Trophoblast cell (in vitro differentiated cells and primary cell): ENCODE results near the gene DNAI7.

ENCODE experiments used
- DNase-seq, 2 donors: peaks; one replicate each; pipeline ENCODE4 v3.0.0-alpha.2; 2016
- H2AFZ ChIP-seq: 2 replicates; pipeline ENCODE4 v1.6.1; 2013; ENCODE audit warnings: low read length, moderate library complexity, mild to moderate bottlenecking; ENCODE audit not compliant: insufficient read depth, poor library complexity
- H2AK5ac ChIP-seq: 2 replicates; pipeline ENCODE4 v1.6.1; 2013; ENCODE audit warnings: mild to moderate bottlenecking, low read length
- H2BK120ac ChIP-seq: 2 replicates; pipeline ENCODE4 v1.6.1; 2013; ENCODE audit warnings: low read length, mild to moderate bottlenecking, moderate library complexity; ENCODE audit not compliant: insufficient read depth, poor library complexity
- H2BK12ac ChIP-seq: 2 replicates; pipeline ENCODE4 v1.6.1; 2013; ENCODE audit warnings: mild to moderate bottlenecking, low read length, moderate library complexity
- H2BK5ac ChIP-seq: 2 replicates; pipeline ENCODE4 v1.6.1; 2013; ENCODE audit warnings: low read length, low read depth, moderate library complexity, mild to moderate bottlenecking; ENCODE audit not compliant: poor library complexity
- H3K14ac ChIP-seq: 2 replicates; pipeline ENCODE4 v1.6.1; 2013; ENCODE audit warnings: mild to moderate bottlenecking, low read length
- H3K18ac ChIP-seq: 2 replicates; pipeline ENCODE4 v1.6.1; 2013; ENCODE audit warnings: mild to moderate bottlenecking, low read length
- H3K23ac ChIP-seq: 2 replicates; pipeline ENCODE4 v1.6.1; 2013; ENCODE audit warnings: low read length
- H3K27ac ChIP-seq: 2 replicates; pipeline ENCODE4 v1.5.1; 2013; ENCODE audit warnings: low read depth, mild to moderate bottlenecking, inconsistent platforms, low read length, moderate library complexity
- H3K27me3 ChIP-seq: 2 replicates; pipeline ENCODE4 v1.6.1; 2013; ENCODE audit warnings: inconsistent platforms, mild to moderate bottlenecking, low read length, moderate library complexity; ENCODE audit not compliant: insufficient read depth
- H3K36me3 ChIP-seq, 2 experiments: 1 replicate in 1 of 2; 2 replicates in 1 of 2; pipeline ENCODE4 v1.6.1; 2013; ENCODE audit warnings: low read length in 2 of 2, mild to moderate bottlenecking in 2 of 2, moderate library complexity in 1 of 2; ENCODE audit not compliant: insufficient read depth in 2 of 2, control insufficient read depth in 1 of 2
- H3K4ac ChIP-seq: 2 replicates; pipeline ENCODE4 v1.6.1; 2013; ENCODE audit warnings: low read depth, mild to moderate bottlenecking, low read length, moderate library complexity
- H3K4me1 ChIP-seq, 2 experiments: 1 replicate in 1 of 2; 2 replicates in 1 of 2; pipeline ENCODE4 v1.6.1; 2013; ENCODE audit warnings: low read length in 2 of 2, mild to moderate bottlenecking in 2 of 2, moderate library complexity in 1 of 2; ENCODE audit not compliant: insufficient read depth in 2 of 2, control insufficient read depth in 1 of 2
- H3K4me2 ChIP-seq: 2 replicates; pipeline ENCODE4 v1.6.1; 2013; ENCODE audit warnings: inconsistent platforms, mild to moderate bottlenecking, low read length, moderate library complexity
- H3K4me3 ChIP-seq: 2 replicates; pipeline ENCODE4 v1.5.1; 2013; ENCODE audit warnings: mild to moderate bottlenecking, low read depth, low read length, inconsistent platforms
- H3K79me1 ChIP-seq: one replicate; pipeline ENCODE4 v1.6.1; 2013; ENCODE audit warnings: low read length
- H3K79me2 ChIP-seq: 2 replicates; pipeline ENCODE4 v1.6.1; 2013; ENCODE audit warnings: low read length, mild to moderate bottlenecking; ENCODE audit not compliant: control insufficient read depth, insufficient read depth, poor library complexity
- H3K9ac ChIP-seq: 2 replicates; pipeline ENCODE4 v1.6.1; 2013; ENCODE audit warnings: mild to moderate bottlenecking, low read length
- H3K9me3 ChIP-seq: 2 replicates; pipeline ENCODE4 v1.6.1; 2013; ENCODE audit warnings: low read depth, mild to moderate bottlenecking, control low read depth, inconsistent platforms, low read length; ENCODE audit not compliant: insufficient read depth
- H4K12ac ChIP-seq: 2 replicates; pipeline ENCODE4 v1.6.1; 2013; ENCODE audit warnings: low read depth, mild to moderate bottlenecking, low read length, moderate library complexity
- H4K8ac ChIP-seq: 2 replicates; pipeline ENCODE4 v1.6.1; 2013; ENCODE audit warnings: low read depth, mild to moderate bottlenecking, low read length, moderate library complexity
- H4K91ac ChIP-seq: one replicate; pipeline ENCODE4 v1.6.1; 2013; ENCODE audit warnings: low read depth, mild to moderate bottlenecking, low read length, moderate library complexity
- WGBS: extraction: QIAGEN DNeasy Blood & Tissue Kit; methylation state at CpG from one replicate; pipeline ENCODE4 v1.1.7; 2013; ENCODE audit warnings: missing lambda C conversion rate; ENCODE audit not compliant: insufficient read length, insufficient coverage; ENCODE audit errors: extremely low coverage; 5-methylcytosine and 5-hydroxymethylcytosine counted together

DNAI7 gene

GRCh38 chr12:25074954-25075353 is 120.0 kb downstream of the DNAI7 start:
- Histone ChIP-seq H2BK5ac (no peak overlapping the region), H3K18ac (no peak overlapping the region), H3K4me2 (no peak overlapping the region), H3K14ac (no peak overlapping the region), H3K36me3 (no peaks in the 10 kb centered on the region), H4K8ac (no peak overlapping the region), H3K4me1 (no peaks in the 10 kb centered on the region), H3K9me3 (no peaks in the 10 kb centered on the region), H2AK5ac (no peak overlapping the region), H3K27me3 (no peaks in the 10 kb centered on the region), H3K4ac (no peak overlapping the region), H3K27ac (no peak overlapping the region), H2BK120ac (no peak overlapping the region), H3K79me1 (no peaks in the 10 kb centered on the region), H3K23ac (no peak overlapping the region), H3K9ac (no peak overlapping the region), H4K91ac (no peak overlapping the region), H3K4me3 (no peak overlapping the region), H2AFZ (no peak overlapping the region), H2BK12ac (no peak overlapping the region), H4K12ac (no peak overlapping the region), H3K79me2 (no peaks in the 10 kb centered on the region)
- no CpG with 5 or more reads among the region's 2 CpGs for WGBS
- DNase-seq: no peak

- no peak overlapping the region for H2AK5ac ChIP-seq
- no peak overlapping the region for H3K23ac ChIP-seq
- no peak overlapping the region for H2BK5ac ChIP-seq
- no peak overlapping the region for H4K12ac ChIP-seq
- no peak overlapping the region for H3K4ac ChIP-seq
- H3K4me2 ChIP-seq: no peak overlapping the region
- H2AFZ ChIP-seq: no peak overlapping the region
- H2BK12ac ChIP-seq: no peak overlapping the region
- no peak overlapping the region for H4K8ac ChIP-seq
- H3K18ac ChIP-seq: no peak overlapping the region
- H3K4me1 ChIP-seq: no peaks in the 10 kb centered on the region
- H3K4me3 ChIP-seq: no peak overlapping the region
- H3K79me2 ChIP-seq: no peaks in the 10 kb centered on the region
- H3K79me1 ChIP-seq: no peaks in the 10 kb centered on the region
- H2BK120ac ChIP-seq: no peak overlapping the region
- no peak overlapping the region for H3K9ac ChIP-seq
- H3K9me3 ChIP-seq: no peaks in the 10 kb centered on the region
- DNase-seq: no peak
- H3K14ac ChIP-seq: no peak overlapping the region
- H3K36me3 ChIP-seq: no peaks in the 10 kb centered on the region
- H3K27ac ChIP-seq: no peak overlapping the region
- no CpG with 5 or more reads among the region's 3 CpGs for WGBS
- H3K27me3 ChIP-seq: no peaks in the 10 kb centered on the region
- no peak overlapping the region for H4K91ac ChIP-seq
Observed at GRCh38 chr12:25074113-25074512, 120.8 kb downstream of the DNAI7 start.

- no peaks in the 10 kb centered on the region for H3K36me3 ChIP-seq
- no peak overlapping the region for H2BK120ac ChIP-seq
- H3K9me3 ChIP-seq: no peaks in the 10 kb centered on the region
- no peak overlapping the region for H2BK12ac ChIP-seq
- no peak overlapping the region for H3K23ac ChIP-seq
- no peak overlapping the region for H2AK5ac ChIP-seq
- no peak overlapping the region for H3K27ac ChIP-seq
- no peak overlapping the region for H3K4me3 ChIP-seq
- H3K79me1 ChIP-seq: no peaks in the 10 kb centered on the region
- H3K27me3 ChIP-seq: no peaks in the 10 kb centered on the region
- no peak overlapping the region for H4K12ac ChIP-seq
- no peak overlapping the region for H4K8ac ChIP-seq
- no peak overlapping the region for H3K4me2 ChIP-seq
- no peak overlapping the region for H3K4ac ChIP-seq
- no peak overlapping the region for H2BK5ac ChIP-seq
- H3K14ac ChIP-seq: no peak overlapping the region
- no peak for DNase-seq
- H2AFZ ChIP-seq: no peak overlapping the region
- no CpG with 5 or more reads among the region's 4 CpGs for WGBS
- H3K18ac ChIP-seq: no peak overlapping the region
- H3K79me2 ChIP-seq: no peaks in the 10 kb centered on the region
- H3K9ac ChIP-seq: no peak overlapping the region
- H3K4me1 ChIP-seq: no peaks in the 10 kb centered on the region
- H4K91ac ChIP-seq: no peak overlapping the region
Observed at GRCh38 chr12:25072906-25073650, 121.9 kb downstream of the DNAI7 start.

DNA sequence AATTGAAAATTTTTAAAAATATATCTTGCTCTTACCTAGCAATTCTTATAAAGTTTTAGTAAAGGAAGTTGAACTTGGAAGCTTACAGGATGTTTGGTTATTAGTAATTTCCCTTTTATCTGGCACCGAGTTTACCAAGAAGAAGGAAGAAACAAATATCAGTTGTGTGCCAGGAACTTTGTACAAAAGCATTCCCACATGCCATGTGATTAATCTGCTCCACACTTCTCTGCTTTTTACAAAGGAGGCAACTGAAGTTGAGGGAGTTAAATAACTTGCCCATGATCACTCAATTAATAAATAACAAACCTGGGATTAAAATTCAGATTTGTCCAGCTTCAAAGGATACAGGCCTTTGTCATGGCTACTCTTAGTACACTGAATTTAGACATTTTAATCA is 123.6 kb downstream of the DNAI7 start:
- no peak overlapping the region for H4K8ac ChIP-seq
- H3K36me3 ChIP-seq: no peaks in the 10 kb centered on the region
- no peak overlapping the region for H2BK12ac ChIP-seq
- H3K18ac ChIP-seq: no peak overlapping the region
- no peak overlapping the region for H4K12ac ChIP-seq
- WGBS: no CpG with 5 or more reads among the region's 1 CpG
- no peak overlapping the region for H3K14ac ChIP-seq
- H3K4me3 ChIP-seq: no peak overlapping the region
- no peaks in the 10 kb centered on the region for H3K27me3 ChIP-seq
- H3K9ac ChIP-seq: no peak overlapping the region
- DNase-seq: no peak
- no peak overlapping the region for H3K27ac ChIP-seq
- H3K4ac ChIP-seq: no peak overlapping the region
- H3K4me1 ChIP-seq: no peaks in the 10 kb centered on the region
- H3K79me2 ChIP-seq: no peaks in the 10 kb centered on the region
- no peak overlapping the region for H2AK5ac ChIP-seq
- H3K9me3 ChIP-seq: no peaks in the 10 kb centered on the region
- H2BK5ac ChIP-seq: no peak overlapping the region
- no peaks in the 10 kb centered on the region for H3K79me1 ChIP-seq
- no peak overlapping the region for H4K91ac ChIP-seq
- no peak overlapping the region for H2AFZ ChIP-seq
- no peak overlapping the region for H3K4me2 ChIP-seq
- no peak overlapping the region for H2BK120ac ChIP-seq
- H3K23ac ChIP-seq: no peak overlapping the region
